Vagina (tissue), 2 donors: Measurements from ENCODE around the gene ZNF473. TPM values are rescaled to one million over a fixed set of nuclear protein-coding genes. Genes with fewer than 3 reads are reported as not detected.
A peak's percentile ranks its signal among the peaks of the same experiment; 100 is the strongest.

Experiments
- DNase-seq, 2 donors: peaks; one replicate each; pipeline ENCODE4 v3.0.0-alpha.2; 2017; ENCODE audit errors: extremely low spot score in 2 of 2
- H3K27ac ChIP-seq: fragments of 200-600 bp; sonication (generic); one replicate; pipeline ENCODE4 v1.5.1; 2019
- H3K27me3 ChIP-seq: fragments of 200-600 bp; sonication (generic); one replicate; pipeline ENCODE4 v1.5.1; 2019
- H3K36me3 ChIP-seq, 2 donors: fragments of 200-600 bp; sonication (generic); one replicate each; pipeline ENCODE4 v1.5.1; 2017 to 2019
- H3K4me1 ChIP-seq: fragments of 200-600 bp; sonication (generic); one replicate; pipeline ENCODE4 v1.5.1; 2019
- H3K4me3 ChIP-seq, 2 donors: fragments of 200-600 bp; sonication (generic); 1 replicate in 1 of 2; 2 replicates in 1 of 2; pipeline ENCODE4 v1.5.1; 2016 to 2019
- H3K9me3 ChIP-seq: fragments of 200-600 bp; sonication (generic); one replicate; pipeline ENCODE4 v1.5.1; 2019
- CTCF ChIP-seq, 3 experiments: fragments of 450-650 bp in 2 of 3; fragments of 200-600 bp in 1 of 3; sonication (generic) in 1 of 3; IDR thresholded peaks; one replicate each; pipeline ENCODE4 v1.5.1; 2017 to 2019; ENCODE audit warnings: antibody characterized with exemption in 3 of 3, mild to moderate bottlenecking in 2 of 3, moderate library complexity in 2 of 3
- POLR2A ChIP-seq, 2 donors: fragments of 450-650 bp; IDR thresholded peaks; one replicate each; pipeline ENCODE4 v1.6.1; 2017; ENCODE audit warnings: antibody characterized with exemption in 2 of 2, mild to moderate bottlenecking in 2 of 2, moderate library complexity in 2 of 2
- POLR2AphosphoS5 ChIP-seq, 2 donors: sonication (generic); formaldehyde crosslinking; IDR thresholded peaks; one replicate each; pipeline ENCODE4 v1.9.0; 2017; ENCODE audit warnings: antibody characterized with exemption in 2 of 2, mild to moderate bottlenecking in 2 of 2, low read depth in 1 of 2; ENCODE audit not compliant: insufficient read depth in 1 of 2
- intact Hi-C: fragments of 100-400 bp; cut with DNase I; formaldehyde crosslinking; loops from one replicate; pipeline ENCODE4 v1.15.1; 2023
- total RNA-seq: library from RNA; depleted of rRNA; stranded (reverse); fragments of >200 nt; gene quantifications from one replicate; pipeline ENCODE4 v1.2.3, GENCODE V29; 2016

Gene ZNF473
- total RNA-seq, 1 donor from 2014 or later = 11.5 TPM

- H3K27ac ChIP-seq = no peak overlapping the region
- H3K4me3 ChIP-seq = no peak overlapping the region
- intact Hi-C loops = no loop called here
- TF ChIP-seq POLR2AphosphoS5 (IDR thresholded peaks at IDR 0.05; ENCODE audit: insufficient read depth in 1 of 2, low read depth in 1 of 2) (no peak), POLR2A (IDR thresholded peaks at IDR 0.05) (no peak), CTCF (IDR thresholded peaks at IDR 0.05) (no peak)
- no peaks in the 10 kb centered on the region for H3K4me1 ChIP-seq
- no peak for DNase-seq
- H3K27me3 ChIP-seq = no peaks in the 10 kb centered on the region
- H3K9me3 ChIP-seq = no peaks in the 10 kb centered on the region
- H3K36me3 ChIP-seq = peaks cover 0 to 59% of the 10 kb centered on the region in 2 donors
Observed at GRCh38 chr19:49985871-49986270, 39.9 kb upstream of the ZNF473 start.

GRCh38 chr19:49986354-49986753, 39.5 kb upstream of the ZNF473 start:
- TF ChIP-seq POLR2A (IDR thresholded peaks at IDR 0.05) = no peak
- no peak for TF ChIP-seq POLR2AphosphoS5 (IDR thresholded peaks at IDR 0.05; ENCODE audit: insufficient read depth in 1 of 2, low read depth in 1 of 2)
- no peak for TF ChIP-seq CTCF (IDR thresholded peaks at IDR 0.05)
- intact Hi-C loops = no loop called here
- no peak for DNase-seq
- Histone ChIP-seq H3K9me3 (no peaks in the 10 kb centered on the region), H3K27me3 (no peaks in the 10 kb centered on the region), H3K4me1 (no peaks in the 10 kb centered on the region), H3K27ac (no peak overlapping the region), H3K4me3 (no peak overlapping the region), H3K36me3 (peaks cover 0 to 64% of the 10 kb centered on the region in 2 donors)

GRCh38 chr19:49987159-49987698, 38.6 kb upstream of the ZNF473 start:
- TF ChIP-seq CTCF (IDR thresholded peaks at IDR 0.05) (peak in 1 of 3 experiments; percentile 4), POLR2A (IDR thresholded peaks at IDR 0.05) (no peak), POLR2AphosphoS5 (IDR thresholded peaks at IDR 0.05; ENCODE audit: insufficient read depth in 1 of 2, low read depth in 1 of 2) (peak in 1 of 2 donors; percentile 68)
- Histone ChIP-seq H3K9me3 (no peaks in the 10 kb centered on the region), H3K4me3 (no peak overlapping the region), H3K27ac (no peak overlapping the region), H3K27me3 (no peaks in the 10 kb centered on the region), H3K4me1 (no peaks in the 10 kb centered on the region), H3K36me3 (peaks cover 0 to 64% of the 10 kb centered on the region in 2 donors)
- intact Hi-C loops = no loop called here
- no peak for DNase-seq

GRCh38 chr19:49988007-49988406, 37.8 kb upstream of the ZNF473 start:
- Histone ChIP-seq H3K27me3 (no peaks in the 10 kb centered on the region), H3K36me3 (peaks cover 0 to 69% of the 10 kb centered on the region in 2 donors), H3K4me1 (no peaks in the 10 kb centered on the region), H3K27ac (no peak overlapping the region), H3K4me3 (no peak overlapping the region), H3K9me3 (no peaks in the 10 kb centered on the region)
- TF ChIP-seq CTCF (IDR thresholded peaks at IDR 0.05) (no peak), POLR2A (IDR thresholded peaks at IDR 0.05) (no peak), POLR2AphosphoS5 (IDR thresholded peaks at IDR 0.05; ENCODE audit: insufficient read depth in 1 of 2, low read depth in 1 of 2) (no peak)
- no peak for DNase-seq
- intact Hi-C loops = no loop called here

GRCh38 chr19:49988433-49988832, 37.4 kb upstream of the ZNF473 start:
- H3K36me3 ChIP-seq = peaks cover 0 to 71% of the 10 kb centered on the region in 2 donors
- H3K27ac ChIP-seq = no peak overlapping the region
- intact Hi-C loops = no loop called here

More at GRCh38 chr19:49988433-49988832, 37.4 kb upstream of the ZNF473 start:
- DNase-seq = no peak
- no peak overlapping the region for H3K4me3 ChIP-seq
- no peak for TF ChIP-seq POLR2A (IDR thresholded peaks at IDR 0.05)
- TF ChIP-seq CTCF (IDR thresholded peaks at IDR 0.05) = no peak
- TF ChIP-seq POLR2AphosphoS5 (IDR thresholded peaks at IDR 0.05; ENCODE audit: insufficient read depth in 1 of 2, low read depth in 1 of 2) = no peak
- no peaks in the 10 kb centered on the region for H3K4me1 ChIP-seq
- no peaks in the 10 kb centered on the region for H3K27me3 ChIP-seq
- H3K9me3 ChIP-seq = no peaks in the 10 kb centered on the region
